ENCODE data around the gene TMEM52.

TMEM52 gene

GRCh38 chr1:1958071-1958541 is 39.0 kb upstream of the TMEM52 start:
- no peak for FAIRE-seq
- no peak for TF ChIP-seq POLR2A (IDR thresholded peaks at IDR 0.05; ENCODE audit: low read depth, low read length)
- TF ChIP-seq POLR2AphosphoS5 (IDR thresholded peaks at IDR 0.05; ENCODE audit: low read depth, low read length): no peak
- TF ChIP-seq TAF1 (IDR thresholded peaks at IDR 0.05; ENCODE audit: borderline replicate concordance, low read depth, low read length): no peak
- DNase-seq (ENCODE audit: insufficient read length): no peak

GRCh38 chr1:1957533-1957961 is 38.5 kb upstream of the TMEM52 start:
- FAIRE-seq: no peak
- TF ChIP-seq POLR2AphosphoS5 (IDR thresholded peaks at IDR 0.05; ENCODE audit: low read depth, low read length): no peak
- no peak for TF ChIP-seq TAF1 (IDR thresholded peaks at IDR 0.05; ENCODE audit: borderline replicate concordance, low read depth, low read length)
- TF ChIP-seq POLR2A (IDR thresholded peaks at IDR 0.05; ENCODE audit: low read depth, low read length): no peak
- DNase-seq (ENCODE audit: insufficient read length): no peak

- TF ChIP-seq POLR2A (IDR thresholded peaks at IDR 0.05; ENCODE audit: low read depth, low read length): no peak
These were observed 37.8 kb upstream of the TMEM52 start for GRCh38 chr1:1956586-1957532.

GRCh38 chr1:1956101-1956500 is 37.0 kb upstream of the TMEM52 start:
- TF ChIP-seq TAF1 (IDR thresholded peaks at IDR 0.05; ENCODE audit: borderline replicate concordance, low read depth, low read length) (no peak), POLR2AphosphoS5 (IDR thresholded peaks at IDR 0.05; ENCODE audit: low read depth, low read length) (no peak), POLR2A (IDR thresholded peaks at IDR 0.05; ENCODE audit: low read depth, low read length) (no peak)
- FAIRE-seq: no peak
- no peak for DNase-seq (ENCODE audit: insufficient read length)

More at GRCh38 chr1:1956586-1957532, 37.8 kb upstream of the TMEM52 start:
- no peak for FAIRE-seq
- DNase-seq (ENCODE audit: insufficient read length): no peak

- FAIRE-seq: no peak
These were observed 36.6 kb upstream of the TMEM52 start for GRCh38 chr1:1955621-1956094.

GRCh38 chr1:1954831-1955441 is 35.9 kb upstream of the TMEM52 start:
- FAIRE-seq: no peak

More at GRCh38 chr1:1955621-1956094, 36.6 kb upstream of the TMEM52 start:
- DNase-seq (ENCODE audit: insufficient read length): no peak
- no peak for TF ChIP-seq POLR2AphosphoS5 (IDR thresholded peaks at IDR 0.05; ENCODE audit: low read depth, low read length)
- TF ChIP-seq TAF1 (IDR thresholded peaks at IDR 0.05; ENCODE audit: borderline replicate concordance, low read depth, low read length): no peak
- TF ChIP-seq POLR2A (IDR thresholded peaks at IDR 0.05; ENCODE audit: low read depth, low read length): no peak

GRCh38 chr1:1954015-1954414 is 34.9 kb upstream of the TMEM52 start:
- DNase-seq (ENCODE audit: insufficient read length) (no peak), FAIRE-seq (no peak)
- no peak for TF ChIP-seq TAF1 (IDR thresholded peaks at IDR 0.05; ENCODE audit: borderline replicate concordance, low read depth, low read length)
- no peak for TF ChIP-seq POLR2AphosphoS5 (IDR thresholded peaks at IDR 0.05; ENCODE audit: low read depth, low read length)
- no peak for TF ChIP-seq POLR2A (IDR thresholded peaks at IDR 0.05; ENCODE audit: low read depth, low read length)

More at GRCh38 chr1:1954831-1955441, 35.9 kb upstream of the TMEM52 start:
- TF ChIP-seq TAF1 (IDR thresholded peaks at IDR 0.05; ENCODE audit: borderline replicate concordance, low read depth, low read length): no peak
- no peak for TF ChIP-seq POLR2AphosphoS5 (IDR thresholded peaks at IDR 0.05; ENCODE audit: low read depth, low read length)
- no peak for TF ChIP-seq POLR2A (IDR thresholded peaks at IDR 0.05; ENCODE audit: low read depth, low read length)
- DNase-seq (ENCODE audit: insufficient read length): no peak

GRCh38 chr1:1950940-1951339 is 31.9 kb upstream of the TMEM52 start:
- DNase-seq (ENCODE audit: insufficient read length) (no peak), FAIRE-seq (no peak)
- TF ChIP-seq POLR2A (IDR thresholded peaks at IDR 0.05; ENCODE audit: low read depth, low read length): no peak
- TF ChIP-seq POLR2AphosphoS5 (IDR thresholded peaks at IDR 0.05; ENCODE audit: low read depth, low read length): no peak
- TF ChIP-seq TAF1 (IDR thresholded peaks at IDR 0.05; ENCODE audit: borderline replicate concordance, low read depth, low read length): no peak

- DNase-seq (ENCODE audit: insufficient read length) (no peak), FAIRE-seq (no peak)
- TF ChIP-seq TAF1 (IDR thresholded peaks at IDR 0.05; ENCODE audit: borderline replicate concordance, low read depth, low read length): no peak
- TF ChIP-seq POLR2A (IDR thresholded peaks at IDR 0.05; ENCODE audit: low read depth, low read length): no peak
- TF ChIP-seq POLR2AphosphoS5 (IDR thresholded peaks at IDR 0.05; ENCODE audit: low read depth, low read length): no peak
These were observed 29.7 kb upstream of the TMEM52 start for GRCh38 chr1:1948783-1949182.

GRCh38 chr1:1947493-1947892 is 28.4 kb upstream of the TMEM52 start:
- DNase-seq (ENCODE audit: insufficient read length) (no peak), FAIRE-seq (no peak)
- TF ChIP-seq POLR2A (IDR thresholded peaks at IDR 0.05; ENCODE audit: low read depth, low read length) (no peak), TAF1 (IDR thresholded peaks at IDR 0.05; ENCODE audit: borderline replicate concordance, low read depth, low read length) (no peak), POLR2AphosphoS5 (IDR thresholded peaks at IDR 0.05; ENCODE audit: low read depth, low read length) (no peak)

GRCh38 chr1:1946540-1946939 is 27.5 kb upstream of the TMEM52 start:
- no peak for DNase-seq (ENCODE audit: insufficient read length)
- TF ChIP-seq TAF1 (IDR thresholded peaks at IDR 0.05; ENCODE audit: borderline replicate concordance, low read depth, low read length) (no peak), POLR2A (IDR thresholded peaks at IDR 0.05; ENCODE audit: low read depth, low read length) (no peak), POLR2AphosphoS5 (IDR thresholded peaks at IDR 0.05; ENCODE audit: low read depth, low read length) (no peak)
- FAIRE-seq: no peak

All from GM12892 (cell line).